Endothelial cell of umbilical vein (primary cell): ENCODE data around the gene MAML2. TPM values are rescaled to one million over a fixed set of nuclear protein-coding genes. Genes with fewer than 3 reads are reported as not detected.

Source experiments
- BruUV-seq: library from RNA; stranded (reverse); fragments of 400-500 nt; replicated peaks from 2 replicates; lab custom pipeline; 2021; lab: Mats Ljungman, UMichigan
- CTCF ChIA-PET: fragments of 300-600, 350-600 bp; sonication (Branson Sonifier 250); formaldehyde crosslinking; loops from one replicate; lab custom pipeline; 2021; ENCODE audit warnings: antibody characterized with exemption, inconsistent platforms; lab: Charles Lee
- POLR2A ChIA-PET: fragments of 300-600, 350-600 bp; sonication (Branson Sonifier 250); formaldehyde crosslinking; loops from one replicate; lab custom pipeline; 2021; ENCODE audit warnings: antibody characterized with exemption, inconsistent platforms; lab: Charles Lee
- DNase-seq: peaks from one replicate; pipeline ENCODE4 v3.0.0-alpha.2; 2011; ENCODE audit warnings: low read depth, low spot score
- FAIRE-seq: peaks from 2 replicates; lab custom pipeline; 2011; peaks lifted over from hg19 to GRCh38; lab: Jason Lieb, UNC
- H2AFZ ChIP-seq: 2 replicates; pipeline ENCODE4 v1.6.0; 2012; ENCODE audit warnings: low read depth, low read length, control low read depth, inconsistent platforms
- H3K27ac ChIP-seq: 2 replicates; pipeline ENCODE4 v1.5.1; 2011; ENCODE audit warnings: low read depth, mild to moderate bottlenecking, control low read depth, low read length, moderate library complexity; ENCODE audit not compliant: insufficient read depth
- H3K27me3 ChIP-seq, 2 experiments: 2 replicates each; pipeline versions ENCODE4 v1.6.0 to v1.6.1; 2011; ENCODE audit warnings: low read length in 2 of 2, mixed read lengths in 1 of 2; ENCODE audit not compliant: control insufficient read depth in 2 of 2, insufficient read depth in 2 of 2
- H3K36me3 ChIP-seq, 2 experiments: 2 replicates in 1 of 2; 3 replicates in 1 of 2; pipeline ENCODE4 v1.5.1; 2011; ENCODE audit warnings: low read length in 2 of 2, mild to moderate bottlenecking in 1 of 2, moderate library complexity in 1 of 2; ENCODE audit not compliant: control insufficient read depth in 2 of 2, insufficient read depth in 2 of 2; ENCODE audit errors: extremely low read depth in 1 of 2
- H3K4me1 ChIP-seq: 3 replicates; pipeline ENCODE4 v1.5.1; 2011; ENCODE audit warnings: mild to moderate bottlenecking, low read length; ENCODE audit not compliant: control insufficient read depth, insufficient read depth; ENCODE audit errors: extremely low read depth
- H3K4me2 ChIP-seq: 2 replicates; pipeline ENCODE4 v1.6.1; 2011; ENCODE audit warnings: low read length, control low read depth, mixed read lengths; ENCODE audit not compliant: insufficient read depth
- H3K4me3 ChIP-seq, 3 experiments: fragments of 200-600 bp in 1 of 3; sonication (generic), shearing (Covaris generic) in 1 of 3; replicated peaks in 1 of 3; 2 replicates each; pipeline ENCODE4 v1.5.1; 2011 to 2016; ENCODE audit warnings: control low read depth in 3 of 3, low read length in 3 of 3, mild to moderate bottlenecking in 2 of 3, inconsistent platforms in 1 of 3, low read depth in 1 of 3, moderate library complexity in 1 of 3; ENCODE audit not compliant: insufficient read depth in 1 of 3
- H3K79me2 ChIP-seq: 2 replicates; pipeline ENCODE4 v1.6.0; 2012; ENCODE audit warnings: low read length, inconsistent platforms; ENCODE audit not compliant: control insufficient read depth, insufficient read depth
- H3K9ac ChIP-seq: replicated peaks from 2 replicates; pipeline ENCODE3; 2011; ENCODE audit warnings: low read length, control low read depth; ENCODE audit not compliant: insufficient read depth; ENCODE audit errors: extremely low read depth
- H3K9me1 ChIP-seq: replicated peaks from 3 replicates; pipeline ENCODE4 v1.6.0; 2011; ENCODE audit warnings: mild to moderate bottlenecking, low read length; ENCODE audit not compliant: control insufficient read depth, insufficient read depth; ENCODE audit errors: extremely low read depth
- H3K9me3 ChIP-seq: replicated peaks from 2 replicates; pipeline ENCODE4 v1.5.1; 2012; ENCODE audit warnings: low read length, inconsistent platforms; ENCODE audit not compliant: control insufficient read depth, insufficient read depth
- H4K20me1 ChIP-seq: replicated peaks from 2 replicates; pipeline ENCODE3; 2011; ENCODE audit warnings: mild to moderate bottlenecking, low read length; ENCODE audit not compliant: control insufficient read depth, insufficient read depth; ENCODE audit errors: extremely low read depth
- EZH2 ChIP-seq: IDR thresholded peaks from 2 replicates; pipeline ENCODE4 v1.6.1; 2012; ENCODE audit warnings: borderline replicate concordance, low read depth, mild to moderate bottlenecking, moderate library complexity, low read length, inconsistent platforms; ENCODE audit not compliant: severe bottlenecking
- FOS ChIP-seq: IDR thresholded peaks from 2 replicates; pipeline ENCODE4 v1.6.1; 2011; ENCODE audit warnings: mild to moderate bottlenecking, low read length, moderate library complexity, borderline replicate concordance; ENCODE audit not compliant: insufficient read depth
- GATA2 ChIP-seq: IDR thresholded peaks from 2 replicates; pipeline ENCODE4 v1.7.0; 2011; ENCODE audit warnings: low read depth, mild to moderate bottlenecking, moderate library complexity, mixed read lengths, low read length; ENCODE audit not compliant: insufficient read length, insufficient read depth
- JUN ChIP-seq: IDR thresholded peaks from 2 replicates; pipeline ENCODE4 v1.6.1; 2011; ENCODE audit warnings: borderline replicate concordance, low read depth; ENCODE audit not compliant: insufficient read length, insufficient read depth
- MYC ChIP-seq: IDR thresholded peaks from one replicate; pipeline ENCODE4 v1.6.1; 2011; ENCODE audit warnings: mild to moderate bottlenecking, low read depth, low read length
- POLR2A ChIP-seq: IDR thresholded peaks from 2 replicates; pipeline ENCODE4 v1.6.1; 2012; ENCODE audit warnings: low read depth, mild to moderate bottlenecking, control low read depth, low read length
- POLR2AphosphoS5 ChIP-seq: IDR thresholded peaks from 2 replicates; pipeline ENCODE4 v1.6.1; 2012; ENCODE audit warnings: low read depth, mild to moderate bottlenecking, control low read depth, low read length, moderate library complexity; ENCODE audit not compliant: insufficient read depth
- dilution Hi-C: fragments of 300-500 bp; cut with MboI; formaldehyde crosslinking; loops from one replicate; pipeline ENCODE4 v1.15.0; 2019; ENCODE audit warnings: low sequenced_read_pairs; ENCODE audit not compliant: extremely low pct_ligation_motif_present
- intact Hi-C: fragments of 100-400 bp; cut with micrococcal nuclease; formaldehyde crosslinking; loops from one replicate; pipeline ENCODE4 v1.10.0; 2022
- polyA plus RNA-seq, 4 experiments: library from polyadenylated mRNA; depleted of rRNA in 3 of 4; stranded (reverse) in 3 of 4; unstranded in 1 of 4; fragments of >200 nt; gene quantifications; 2 replicates each; pipeline versions ENCODE4 v1.2.1 to v1.2.3, GENCODE V29; 2011 to 2012; ENCODE audit warnings: missing spikeins in 1 of 4
- total RNA-seq: library from RNA; stranded (reverse); gene quantifications from 2 replicates; pipeline ENCODE4 v1.2.3, GENCODE V29; 2021
- TF ChIP-seq, protein P1 (sequence below): IDR thresholded peaks from 2 replicates; pipeline ENCODE4 v1.6.1; 2011; ENCODE audit not compliant: insufficient read depth, insufficient read length
- TF ChIP-seq, protein P2 (sequence below), 2 donors: IDR thresholded peaks; 1 replicate in 1 of 2; 2 replicates in 1 of 2; pipeline ENCODE4 v1.5.1; 2011; ENCODE audit warnings: low read length in 2 of 2, mild to moderate bottlenecking in 2 of 2, moderate library complexity in 2 of 2, control low read depth in 1 of 2, inconsistent platforms in 1 of 2, low read depth in 1 of 2; ENCODE audit not compliant: insufficient read depth in 1 of 2; ENCODE audit errors: extremely low read depth in 1 of 2

Gene MAML2
- total and polyA plus RNA-seq, 2 donors (not counting 3 experiments of a cell fraction or from before 2014, with no cell fraction given), result 12.4 to 16.8 TPM

DNA sequence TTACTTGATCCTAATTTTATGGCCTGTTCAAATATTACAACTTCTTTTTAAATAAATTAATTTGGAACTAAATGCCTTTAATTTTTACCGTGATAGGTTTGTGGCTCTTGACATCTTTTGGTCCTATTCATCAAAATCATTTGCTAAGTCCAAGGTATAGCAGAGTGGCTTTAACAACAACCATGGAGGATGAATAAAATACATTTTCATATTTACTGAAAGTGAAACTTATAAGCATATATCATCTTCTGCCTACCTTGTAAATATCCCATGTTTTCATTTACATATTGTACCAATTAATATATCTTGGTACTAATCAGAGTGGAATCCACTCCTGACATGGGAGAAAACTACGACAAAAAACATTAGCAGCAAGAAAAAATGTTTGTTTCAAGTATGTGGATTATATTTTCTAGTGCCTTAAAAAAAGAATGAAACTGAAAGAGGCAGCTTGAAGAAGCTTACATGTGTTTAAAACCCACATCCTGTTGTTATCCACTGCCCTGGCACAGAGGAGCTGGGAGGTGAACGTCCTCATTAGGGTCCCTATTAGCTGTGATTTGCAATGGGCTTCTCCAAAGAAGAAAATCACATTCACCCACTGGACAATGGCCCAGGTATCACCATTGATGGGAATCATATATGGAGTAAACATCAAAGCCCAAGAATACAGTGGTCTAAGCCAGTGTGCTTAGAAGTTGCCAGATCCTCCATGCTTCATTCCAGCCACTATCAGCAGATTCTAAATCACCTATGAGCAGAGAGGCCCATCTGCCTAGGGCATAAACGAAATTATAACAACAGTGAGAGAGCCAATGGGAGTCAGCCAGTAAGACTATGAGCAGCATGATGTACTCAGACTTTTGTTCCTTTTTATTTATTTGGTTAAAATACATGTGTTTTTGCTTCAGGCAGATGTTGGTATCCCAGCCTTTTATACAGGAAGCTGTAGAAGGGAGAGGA is 84.7 kb downstream of the MAML2 start:
- ChIA-PET CTCF (interaction anchor here (0.9 to 1.1 kb wide), 2 partner anchors 203 to 409 kb away, joined by 3 read pairs; no protein-coding TSS in a partner anchor), POLR2A (no interaction called here)
- Histone ChIP-seq H3K4me3 (no peak overlapping the region), H3K9me1 (no peaks in the 10 kb centered on the region), H3K9ac (no peak overlapping the region), H3K27ac (no peak overlapping the region), H3K27me3 (no peaks in the 10 kb centered on the region), H3K4me2 (no peak overlapping the region), H4K20me1 (no peaks in the 10 kb centered on the region), H2AFZ (no peak overlapping the region), H3K4me1 (peaks cover 48% of the 10 kb centered on the region), H3K9me3 (no peaks in the 10 kb centered on the region), H3K36me3 (no peaks in the 10 kb centered on the region), H3K79me2 (peaks cover 9% of the 10 kb centered on the region)
- intact Hi-C loops, result no loop called here
- TF ChIP-seq EZH2, result no peak
- no peak for TF ChIP-seq MYC
- TF ChIP-seq GATA2, result no peak
- no peak for TF ChIP-seq POLR2A
- no peak for TF ChIP-seq JUN
- TF ChIP-seq POLR2AphosphoS5, result no peak
- TF ChIP-seq, protein P1, sequence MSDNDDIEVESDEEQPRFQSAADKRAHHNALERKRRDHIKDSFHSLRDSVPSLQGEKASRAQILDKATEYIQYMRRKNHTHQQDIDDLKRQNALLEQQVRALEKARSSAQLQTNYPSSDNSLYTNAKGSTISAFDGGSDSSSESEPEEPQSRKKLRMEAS, result no peak
- TF ChIP-seq FOS, result no peak
- TF ChIP-seq, protein P2, sequence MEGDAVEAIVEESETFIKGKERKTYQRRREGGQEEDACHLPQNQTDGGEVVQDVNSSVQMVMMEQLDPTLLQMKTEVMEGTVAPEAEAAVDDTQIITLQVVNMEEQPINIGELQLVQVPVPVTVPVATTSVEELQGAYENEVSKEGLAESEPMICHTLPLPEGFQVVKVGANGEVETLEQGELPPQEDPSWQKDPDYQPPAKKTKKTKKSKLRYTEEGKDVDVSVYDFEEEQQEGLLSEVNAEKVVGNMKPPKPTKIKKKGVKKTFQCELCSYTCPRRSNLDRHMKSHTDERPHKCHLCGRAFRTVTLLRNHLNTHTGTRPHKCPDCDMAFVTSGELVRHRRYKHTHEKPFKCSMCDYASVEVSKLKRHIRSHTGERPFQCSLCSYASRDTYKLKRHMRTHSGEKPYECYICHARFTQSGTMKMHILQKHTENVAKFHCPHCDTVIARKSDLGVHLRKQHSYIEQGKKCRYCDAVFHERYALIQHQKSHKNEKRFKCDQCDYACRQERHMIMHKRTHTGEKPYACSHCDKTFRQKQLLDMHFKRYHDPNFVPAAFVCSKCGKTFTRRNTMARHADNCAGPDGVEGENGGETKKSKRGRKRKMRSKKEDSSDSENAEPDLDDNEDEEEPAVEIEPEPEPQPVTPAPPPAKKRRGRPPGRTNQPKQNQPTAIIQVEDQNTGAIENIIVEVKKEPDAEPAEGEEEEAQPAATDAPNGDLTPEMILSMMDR (IDR thresholded peaks at IDR 0.05; ENCODE audit: extremely low read depth in 1 of 2, insufficient read depth in 1 of 2, low read depth in 1 of 2, low read length in 2 of 2), result no peak
- DNase-seq (no peak), FAIRE-seq (no peak)
- no TSS peak for BruUV-seq
- dilution Hi-C loops, result no loop called here
